Epidermal melanocyte (primary cell): Measurements from ENCODE around the gene PTMS.
"Not testable (repeated sequence)": the region's sequence is repeated elsewhere in the genome, so short reads cannot be mapped to it uniquely, and the experiment has no call there.

ENCODE experiments used
- DNase-seq: peaks from one replicate; pipeline ENCODE4 v3.0.0; 2011; ENCODE audit warnings: low spot score; ENCODE audit not compliant: insufficient read length

PTMS gene, protein sequence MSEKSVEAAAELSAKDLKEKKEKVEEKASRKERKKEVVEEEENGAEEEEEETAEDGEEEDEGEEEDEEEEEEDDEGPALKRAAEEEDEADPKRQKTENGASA

DNA sequence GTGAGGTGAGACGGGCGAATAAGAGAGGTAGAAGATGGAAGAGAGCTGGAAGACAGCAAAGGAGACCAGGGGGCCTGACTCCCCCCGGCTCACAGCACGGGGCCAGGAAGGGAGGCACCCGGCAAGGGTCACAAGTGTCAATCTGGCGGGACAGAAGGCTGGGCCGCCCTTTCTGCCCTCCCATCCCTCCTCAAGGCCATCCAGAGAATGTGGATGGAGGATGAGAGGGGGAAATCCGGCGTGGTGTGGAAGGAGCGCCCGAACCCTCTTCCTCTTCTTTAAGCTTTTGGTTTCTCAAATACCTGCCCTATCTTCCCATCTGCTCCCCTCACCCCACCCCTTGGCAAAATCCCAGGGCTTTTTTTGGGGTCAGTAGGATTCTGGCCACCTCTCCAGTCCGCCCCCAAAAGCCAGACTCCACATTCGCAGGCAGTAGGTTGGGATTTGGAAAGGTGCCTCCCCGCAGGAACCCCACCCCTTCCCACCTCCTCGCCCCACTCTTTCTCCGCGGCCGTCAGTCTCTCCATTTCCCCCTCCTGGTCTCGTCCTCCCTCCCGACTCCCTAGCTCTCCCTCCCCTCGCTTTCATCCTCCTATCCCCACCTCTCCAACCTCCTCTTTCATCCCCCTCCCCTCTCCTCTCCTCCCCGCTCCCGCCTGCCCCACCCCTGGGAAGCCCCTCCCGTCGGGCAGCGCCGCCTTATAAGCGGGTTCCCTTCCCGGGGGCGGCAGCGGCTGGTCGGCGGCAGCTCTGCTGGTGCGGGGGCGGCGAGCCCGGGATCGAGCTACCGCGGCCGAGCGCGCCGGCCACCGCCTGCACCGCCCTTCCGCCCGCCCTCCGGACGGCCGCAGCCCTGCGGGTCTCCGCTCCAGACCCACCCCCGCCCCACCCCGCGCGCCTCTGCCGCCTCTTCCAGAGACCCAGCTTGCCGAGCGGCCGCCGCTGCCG, at the start of gene PTMS:
PTMS (plus strand) TSS at position 730 of the 948 bp plus-strand sequence. CDS start 343 bp downstream, outside the sequence.
- DNase-seq = peak; percentile 64

DNA sequence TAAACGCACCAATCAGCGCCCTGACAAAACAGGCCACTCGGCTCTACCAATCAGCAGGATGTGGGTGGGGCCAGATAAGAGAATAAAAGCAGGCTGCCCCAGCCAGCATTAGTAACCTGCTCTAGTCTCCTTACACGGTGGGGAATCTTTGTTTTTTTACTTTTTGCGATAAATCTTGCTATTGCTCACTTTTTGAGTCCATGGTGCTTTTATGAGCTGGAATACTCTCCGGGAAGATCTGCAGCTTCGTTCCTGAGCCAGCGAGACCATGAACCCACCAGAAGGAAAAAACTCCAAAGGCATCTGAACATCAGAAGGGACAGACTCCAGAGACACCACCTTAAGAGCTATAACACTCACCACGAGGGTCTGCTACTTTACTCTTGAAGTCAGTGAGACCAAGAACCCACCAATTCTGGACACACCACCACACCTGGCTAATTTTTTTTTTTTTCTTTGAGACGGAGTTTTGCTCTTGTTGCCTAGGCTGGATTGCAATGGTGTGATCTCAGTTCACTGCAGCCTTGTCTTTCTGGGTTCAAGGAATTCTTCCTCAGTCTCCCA, 49.2 kb upstream of the PTMS start:
- DNase-seq = no peak

DNA sequence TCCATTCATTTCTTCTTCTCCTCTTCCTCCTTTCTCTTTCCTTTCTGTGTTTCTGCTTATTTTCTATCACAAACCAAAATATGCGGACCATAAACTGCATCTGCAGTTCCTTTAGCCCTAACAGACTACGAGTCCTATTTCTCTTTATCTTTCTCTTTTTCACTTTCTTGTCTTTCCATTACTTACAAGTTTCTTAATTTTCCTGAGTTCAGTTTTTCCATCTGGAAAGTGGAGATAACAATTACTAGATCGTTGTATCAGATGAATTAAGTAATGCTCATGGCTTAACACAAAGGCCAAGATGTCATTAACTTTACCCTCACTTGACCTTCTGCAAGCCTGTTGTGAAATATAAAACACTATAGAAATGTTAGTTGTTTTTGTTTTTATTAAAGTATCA, 43.3 kb upstream of the PTMS start:
- DNase-seq = no peak

DNA sequence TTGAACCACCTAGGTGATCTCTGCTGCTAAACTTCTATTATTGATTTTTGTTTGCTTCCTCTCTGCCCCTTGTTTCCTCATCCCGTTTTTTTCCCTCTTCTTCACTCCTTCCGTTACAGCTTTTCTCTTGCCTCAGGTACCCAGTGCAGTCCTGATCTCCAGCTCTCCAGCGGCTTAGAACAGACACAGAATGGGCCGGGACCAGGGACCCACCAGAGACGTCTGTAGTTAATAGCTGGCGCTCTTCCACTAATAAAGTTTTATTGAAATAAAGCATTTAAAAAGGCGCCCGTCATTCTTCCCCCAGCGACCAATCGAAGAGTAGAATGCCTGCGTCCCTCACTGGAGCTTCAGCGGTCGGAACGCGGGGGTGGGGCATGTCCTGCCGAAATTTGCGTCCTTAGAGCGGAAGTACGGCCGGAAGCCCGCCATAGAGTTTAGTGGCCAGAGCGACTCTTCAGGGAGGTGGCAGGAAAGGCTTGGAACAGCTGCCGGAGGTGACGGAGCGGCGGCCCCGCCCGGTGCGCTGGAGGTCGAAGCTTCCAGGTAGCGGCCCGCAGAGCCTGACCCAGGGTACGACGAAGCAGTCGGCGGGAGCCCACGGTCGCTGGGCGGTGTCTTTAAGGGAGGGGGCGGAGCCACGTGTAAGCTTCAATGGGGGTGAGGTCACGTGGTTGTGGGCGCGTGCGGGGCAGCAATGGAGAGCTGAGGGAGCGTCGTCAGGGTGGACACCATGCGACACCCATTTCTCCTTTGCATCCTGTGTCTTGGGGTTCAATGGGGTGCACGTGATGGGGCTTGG, 42.4 kb upstream of the PTMS start, which contains the start of gene COPS7A:
COPS7A (plus strand) TSS at position 440 of the 802 bp plus-strand sequence. CDS start 611 bp downstream, outside the sequence.
- DNase-seq = peak; percentile 96

DNA sequence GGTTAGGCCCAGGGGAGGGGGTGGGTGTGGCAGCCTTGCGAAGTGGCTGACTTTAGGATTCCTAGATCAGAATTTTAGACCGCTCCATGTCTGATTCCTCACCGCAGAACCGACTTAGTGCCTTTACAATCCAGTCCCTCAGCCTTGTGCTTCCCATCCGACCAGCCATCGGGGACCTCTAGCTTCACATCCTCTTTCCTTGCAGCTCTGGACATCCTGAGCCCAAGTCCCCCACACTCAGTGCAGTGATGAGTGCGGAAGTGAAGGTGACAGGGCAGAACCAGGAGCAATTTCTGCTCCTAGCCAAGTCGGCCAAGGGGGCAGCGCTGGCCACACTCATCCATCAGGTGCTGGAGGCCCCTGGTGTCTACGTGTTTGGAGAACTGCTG, 41.8 kb upstream of the PTMS start:
- no peak for DNase-seq

DNA sequence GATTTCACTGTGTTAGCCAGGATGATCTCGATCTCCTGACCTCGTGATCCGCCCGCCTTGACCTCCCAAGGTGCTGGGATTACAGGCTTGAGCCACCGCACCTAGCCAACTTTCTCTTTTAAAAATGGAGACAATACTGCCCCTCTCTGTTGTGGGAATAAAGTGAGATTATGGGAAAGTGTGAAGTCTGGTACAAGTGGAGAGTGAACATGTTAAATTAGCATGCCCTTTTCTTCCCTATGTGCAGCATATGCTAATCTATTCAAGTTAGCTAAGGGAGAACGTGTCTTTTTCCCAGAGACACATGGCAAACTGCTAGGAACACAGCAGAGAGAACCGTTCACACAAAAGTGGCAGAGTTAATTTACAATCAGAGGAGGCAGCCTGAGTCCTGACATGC, 40.8 kb upstream of the PTMS start:
- no peak for DNase-seq

DNA sequence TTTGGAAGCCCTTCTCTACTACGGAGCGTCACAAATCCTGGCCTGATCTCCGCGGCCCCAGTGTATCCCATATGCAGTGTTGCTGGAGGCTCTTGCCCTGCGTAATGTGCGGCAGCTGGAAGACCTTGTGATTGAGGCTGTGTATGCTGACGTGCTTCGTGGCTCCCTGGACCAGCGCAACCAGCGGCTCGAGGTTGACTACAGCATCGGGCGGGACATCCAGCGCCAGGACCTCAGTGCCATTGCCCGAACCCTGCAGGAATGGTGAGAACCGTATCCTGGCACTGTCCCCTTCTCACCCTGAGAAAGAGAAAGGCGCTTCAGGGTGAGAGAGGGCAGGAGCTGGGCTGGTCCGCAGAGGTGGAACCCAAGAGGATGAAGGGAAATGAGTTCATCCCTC, 37.0 kb upstream of the PTMS start:
- DNase-seq = no peak

DNA sequence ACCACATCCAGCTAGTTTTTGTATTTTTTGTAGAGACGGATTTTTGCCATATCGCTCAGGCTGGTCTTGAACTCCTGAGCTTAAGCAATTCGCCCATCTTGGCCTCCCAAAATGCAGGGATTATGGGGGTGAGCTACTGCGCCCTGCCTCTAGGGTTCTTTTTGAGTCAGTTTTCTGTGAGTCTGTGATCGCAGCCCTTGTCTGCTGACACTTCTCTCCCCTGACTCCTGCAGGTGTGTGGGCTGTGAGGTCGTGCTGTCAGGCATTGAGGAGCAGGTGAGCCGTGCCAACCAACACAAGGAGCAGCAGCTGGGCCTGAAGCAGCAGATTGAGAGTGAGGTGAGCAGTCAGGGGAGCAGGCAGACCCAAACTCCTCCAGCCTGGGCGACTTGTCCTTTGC, 36.0 kb upstream of the PTMS start:
- no peak for DNase-seq

DNA sequence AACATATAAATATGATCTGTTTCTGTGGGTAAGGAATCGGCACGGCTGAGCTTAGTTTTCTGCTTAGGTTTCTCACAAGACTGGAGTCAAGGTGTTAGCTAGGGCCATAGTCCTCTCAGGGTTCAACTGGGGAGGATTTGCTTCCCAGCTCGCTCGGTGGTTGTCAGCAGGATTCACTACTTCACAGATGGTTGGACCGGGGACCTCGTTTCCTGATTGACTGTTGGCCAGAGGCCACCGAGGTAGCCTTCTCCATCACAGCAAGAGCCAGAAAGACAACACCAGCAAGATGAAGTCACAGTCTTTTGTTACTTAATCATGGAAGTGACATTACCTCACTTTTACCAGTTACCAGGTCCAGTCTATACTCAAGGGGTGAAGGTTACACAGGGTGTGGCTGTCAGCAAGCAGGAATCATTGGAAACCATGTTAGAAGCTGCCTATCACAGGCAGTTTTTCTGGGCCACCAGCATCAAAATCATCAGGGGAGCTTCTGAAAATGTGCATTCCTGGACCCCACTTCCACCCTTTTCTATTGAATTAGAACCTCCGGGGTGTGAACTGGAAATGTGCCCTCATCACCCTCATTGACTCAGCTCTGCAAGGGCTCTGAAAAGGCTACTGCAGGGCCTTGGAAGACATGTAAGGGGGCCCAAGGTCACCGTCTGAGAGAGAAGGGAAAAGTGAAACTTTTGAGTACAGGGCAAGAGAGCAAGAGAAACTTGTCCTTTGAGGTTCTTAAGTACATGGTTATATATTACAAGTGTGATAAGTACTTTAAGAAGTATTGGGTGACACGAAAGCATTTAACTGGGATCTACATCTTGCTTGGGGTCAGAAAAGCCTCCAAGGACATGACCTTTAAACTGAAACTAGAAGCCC, 31.4 kb upstream of the PTMS start:
- DNase-seq = no peak

DNA sequence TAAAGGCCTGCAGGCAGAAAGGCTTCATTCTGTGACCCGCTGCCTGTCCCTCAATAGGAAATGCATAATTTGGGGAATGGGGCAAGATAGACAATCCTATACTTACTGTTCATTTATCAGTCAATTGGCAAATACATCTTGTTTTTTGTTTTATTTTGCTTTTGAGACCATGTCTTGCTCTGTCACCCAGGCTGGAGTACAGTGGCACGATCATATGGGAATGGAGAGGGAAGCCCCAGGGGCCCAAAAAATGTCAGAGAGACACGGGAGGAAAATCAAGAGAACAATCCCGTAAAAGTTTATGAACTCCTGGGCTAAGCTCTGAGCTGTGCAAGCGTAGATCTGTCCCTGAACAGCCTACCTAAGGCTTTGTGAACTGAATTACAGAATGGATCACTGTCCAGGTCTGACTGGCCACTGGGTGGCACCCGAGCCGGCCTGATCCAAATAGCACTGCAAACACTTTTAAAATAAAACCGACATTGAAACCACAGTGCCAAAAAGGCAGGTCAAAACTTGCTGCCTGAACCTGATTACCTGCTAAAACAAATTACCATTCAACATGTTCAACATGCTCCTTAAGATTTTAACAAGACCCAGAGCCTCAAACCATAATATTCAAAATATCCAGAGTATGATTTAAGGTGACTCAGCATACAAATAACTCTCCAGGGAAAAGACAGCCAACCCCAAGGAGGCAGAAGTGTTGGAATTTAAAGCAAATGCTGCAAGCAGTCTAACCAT, 30.5 kb upstream of the PTMS start:
- DNase-seq = peak; percentile 78

DNA sequence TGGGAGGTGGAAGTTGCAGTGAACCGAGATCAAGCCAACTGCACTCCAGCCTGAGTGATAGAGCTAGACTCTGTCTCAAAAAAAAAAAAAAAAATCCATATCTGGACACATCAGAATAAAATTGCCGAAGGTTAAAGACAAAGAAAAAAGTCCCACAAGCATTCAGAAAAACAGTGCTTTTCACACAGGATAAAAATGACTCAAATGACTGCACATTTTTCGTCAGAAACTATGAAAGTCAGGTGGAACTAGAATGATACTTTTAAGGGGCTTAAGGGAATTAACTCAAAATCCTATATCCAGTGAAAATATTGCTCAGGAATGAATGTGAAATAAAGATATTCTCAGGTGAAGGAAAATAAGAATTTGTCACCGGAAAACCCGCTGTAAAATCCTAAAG, 29.4 kb upstream of the PTMS start:
- no peak for DNase-seq

DNA sequence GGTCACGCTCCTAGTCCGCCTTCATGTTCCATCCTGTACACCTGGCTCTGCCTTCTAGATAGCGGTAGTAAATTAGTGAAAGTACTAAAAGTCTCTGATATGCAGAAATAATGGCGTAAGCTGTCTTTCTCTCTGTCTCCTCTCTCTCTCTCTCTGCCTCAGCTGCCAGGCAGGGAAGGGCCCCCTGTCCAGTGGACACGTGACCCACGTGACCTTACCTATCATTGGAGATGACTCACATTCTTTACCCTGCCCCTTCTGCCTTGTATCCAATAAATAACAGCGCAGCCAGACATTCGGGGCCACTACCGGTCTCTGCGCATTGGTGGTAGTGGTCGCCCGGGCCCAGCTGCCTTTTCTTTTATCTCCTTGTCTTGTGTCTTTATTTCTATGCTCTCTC, 24.1 kb upstream of the PTMS start:
- not testable (repeated sequence) for DNase-seq

DNA sequence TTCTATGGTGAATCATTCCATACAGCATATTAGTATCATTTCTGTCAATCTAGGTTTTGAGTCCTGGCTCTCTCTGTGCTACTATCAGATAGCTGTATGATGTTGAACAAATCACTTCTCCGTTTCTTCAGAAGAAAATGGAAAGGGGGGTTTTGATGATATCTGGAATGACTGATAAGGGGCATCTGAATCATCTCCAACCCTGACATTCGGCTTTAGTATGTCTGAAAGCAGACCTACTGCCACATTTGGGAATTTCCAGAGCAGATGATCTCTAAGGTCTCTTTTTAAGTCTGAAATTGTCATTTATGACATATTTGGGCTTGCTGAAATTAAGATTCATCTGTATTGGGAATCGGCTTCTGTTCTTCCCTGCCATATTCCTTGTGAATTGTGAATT, 23.3 kb upstream of the PTMS start:
- no peak for DNase-seq

DNA sequence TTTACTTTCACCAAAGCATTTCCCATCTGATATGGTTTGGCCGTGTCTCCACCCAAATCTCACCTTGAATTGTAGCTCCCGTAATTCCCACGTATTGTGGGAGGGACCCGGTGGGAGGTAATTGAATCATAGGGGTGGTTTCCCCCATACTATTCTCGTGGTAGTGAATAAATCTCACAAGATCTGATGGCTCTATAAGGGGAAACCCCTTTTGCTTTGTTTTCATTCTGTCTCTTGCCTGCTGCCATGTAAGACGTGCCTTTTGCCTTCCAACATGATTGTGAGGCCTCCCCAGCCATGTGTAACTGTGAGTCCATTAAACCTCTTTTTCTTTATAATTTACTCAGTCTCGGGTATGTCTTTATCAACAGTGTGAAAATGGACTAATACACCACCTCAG, 22.9 kb upstream of the PTMS start:
- DNase-seq = not testable (repeated sequence)

DNA sequence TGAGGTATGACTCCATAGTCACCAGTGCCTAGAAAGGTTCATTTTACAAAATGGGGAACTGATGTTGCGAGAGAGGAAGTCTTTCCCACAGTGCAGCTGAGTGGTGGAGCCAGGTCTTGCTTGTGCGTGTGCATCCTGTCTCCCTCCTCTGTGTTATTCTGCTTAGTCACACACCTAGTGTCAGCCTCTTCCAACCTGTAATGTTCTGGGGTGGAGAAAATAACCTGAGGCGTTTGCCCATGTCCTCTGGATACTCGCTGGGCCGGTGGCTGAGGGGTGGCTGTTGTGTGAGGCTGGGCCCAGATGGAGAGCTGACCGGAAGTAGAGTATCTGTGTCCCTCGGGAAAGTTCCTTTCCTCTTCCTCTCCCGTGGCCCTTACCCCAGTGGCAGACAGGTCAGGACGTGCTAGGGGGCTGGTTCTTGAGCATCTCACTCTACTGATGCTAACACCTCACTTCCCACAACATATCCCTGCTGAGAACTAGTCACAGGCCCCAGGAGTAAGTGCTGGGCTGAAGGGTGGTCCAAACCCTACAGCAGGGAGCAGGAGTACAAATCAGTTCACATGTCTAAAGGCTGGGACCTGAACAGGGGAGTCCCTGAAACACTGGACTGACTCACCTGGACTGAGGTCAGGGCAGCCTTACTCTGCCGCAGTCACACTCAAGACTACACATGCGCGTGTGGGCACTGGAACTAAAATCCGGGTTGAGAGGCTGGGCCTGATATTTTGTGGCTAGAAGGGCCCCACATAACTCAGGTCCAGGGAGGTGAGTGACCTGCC, 20.2 kb upstream of the PTMS start:
- DNase-seq = no peak

DNA sequence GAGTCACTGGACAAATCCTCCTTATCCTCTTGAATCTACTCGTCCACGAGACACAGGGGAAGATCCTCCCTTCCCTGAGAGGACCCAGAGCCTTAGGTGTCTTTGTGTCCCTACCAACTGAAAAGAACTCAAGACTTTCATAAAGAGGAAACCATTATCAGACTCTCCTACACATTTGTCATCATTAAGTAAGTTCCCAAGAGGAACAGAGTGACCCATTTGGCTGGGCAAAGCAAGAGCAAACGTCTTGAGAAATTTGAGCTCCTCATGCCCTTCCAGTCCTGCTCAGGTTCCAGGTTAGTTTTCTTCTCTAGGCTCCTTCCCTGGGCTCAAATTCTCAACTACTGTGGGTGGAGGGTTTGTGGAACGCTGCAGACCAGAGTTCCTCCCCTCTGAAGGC, 18.9 kb upstream of the PTMS start:
- no peak for DNase-seq

DNA sequence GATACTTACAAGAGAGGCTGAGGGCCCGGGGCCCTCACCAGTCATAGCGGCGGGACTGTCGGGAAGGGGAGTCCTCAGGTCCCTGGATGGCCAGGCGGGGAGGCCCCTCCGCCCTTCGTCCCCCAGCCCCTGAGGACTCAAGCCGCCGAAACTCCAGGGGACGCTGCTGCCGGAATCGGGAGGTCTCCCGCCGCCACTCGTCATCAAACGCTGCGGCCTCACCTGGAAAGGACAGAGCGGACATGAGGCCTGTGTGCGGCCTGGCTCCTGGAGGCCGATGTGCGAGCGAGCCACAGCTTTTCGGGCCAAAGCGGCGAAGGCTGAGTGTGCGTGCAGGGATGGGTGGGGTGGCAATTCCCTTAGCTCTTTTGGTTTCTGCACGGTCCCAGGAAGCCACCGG, 17.4 kb upstream of the PTMS start:
- no peak for DNase-seq

DNA sequence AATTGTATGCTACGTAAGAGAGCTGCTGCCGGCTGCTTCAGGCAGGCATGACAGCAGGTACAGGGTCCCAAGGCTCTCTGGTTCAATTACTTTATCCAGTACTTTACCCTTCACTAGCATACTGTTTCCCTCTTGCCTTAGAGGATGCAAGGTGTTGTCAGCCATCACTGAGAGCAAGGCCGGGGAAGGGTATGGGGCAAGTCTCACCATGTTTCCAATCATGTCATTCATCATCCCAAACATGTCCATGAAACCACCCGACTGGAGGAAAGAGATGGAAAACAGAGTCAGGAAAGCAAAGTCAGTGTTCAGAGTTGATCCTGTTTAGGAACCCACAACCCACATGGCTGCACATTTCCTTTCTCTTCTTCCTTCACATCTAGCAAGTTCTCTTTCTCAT, 15.7 kb upstream of the PTMS start:
- no peak for DNase-seq

DNA sequence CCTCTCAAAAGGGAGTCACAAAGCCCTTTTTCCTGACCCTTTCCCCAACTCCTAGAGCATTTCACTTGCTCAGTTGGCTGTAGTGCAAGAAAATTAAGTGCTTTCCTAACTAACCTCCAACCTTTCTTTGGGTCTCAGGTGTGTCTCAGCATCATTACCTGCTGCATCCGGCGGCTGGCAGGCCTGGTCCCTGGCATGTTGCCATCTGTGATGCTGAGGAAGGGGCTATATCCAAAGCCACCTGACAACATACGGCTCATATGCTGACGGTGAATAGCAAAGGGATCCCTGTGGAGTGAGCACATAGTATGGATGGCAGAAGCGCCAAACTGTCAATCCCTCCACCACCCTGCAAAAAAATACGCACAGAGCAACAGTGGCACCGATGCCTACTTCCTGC, 14.4 kb upstream of the PTMS start:
- no peak for DNase-seq
